Activated B cell treated with CpG ODN at 0.5 μM for 24 hours (primary cell): ENCODE measurements around the gene TAGLN3. TPM values are rescaled to one million over a fixed set of nuclear protein-coding genes. Genes with fewer than 3 reads are reported as not detected.

Experiments
- ATAC-seq: fragments of 200-7000 bp; cut with Tn5 transposase; one replicate; pipeline ENCODE4 v1.10.0; 2021; ENCODE audit warnings: low read depth, mild to moderate bottlenecking, moderate library complexity
- CTCF ChIA-PET: fragments of 350-600 bp; sonication (Branson Sonifier 250); formaldehyde crosslinking; loops from one replicate; lab custom pipeline; 2021; ENCODE audit warnings: antibody characterized with exemption; lab: Charles Lee
- POLR2A ChIA-PET: fragments of 350-600 bp; sonication (Branson Sonifier 250); formaldehyde crosslinking; loops from one replicate; lab custom pipeline; 2021; ENCODE audit warnings: antibody characterized with exemption; lab: Charles Lee
- DNase-seq: peaks from one replicate; pipeline ENCODE4 v3.0.0; 2022
- H3K27ac Mint-ChIP-seq: one replicate; pipeline ENCODE4 v1.8.0; 2020; ENCODE audit warnings: mixed read lengths
- H3K27me3 Mint-ChIP-seq: one replicate; pipeline ENCODE4 v1.8.0; 2021; ENCODE audit warnings: mixed read lengths
- H3K36me3 Mint-ChIP-seq: one replicate; pipeline ENCODE4 v1.8.0; 2021; ENCODE audit warnings: low read depth, mixed read lengths
- H3K4me1 Mint-ChIP-seq: one replicate; pipeline ENCODE4 v1.8.0; 2021; ENCODE audit warnings: mixed read lengths
- H3K4me3 Mint-ChIP-seq: one replicate; pipeline ENCODE4 v1.8.0; 2020; ENCODE audit warnings: mild to moderate bottlenecking, mixed read lengths
- H3K9me3 Mint-ChIP-seq: one replicate; pipeline ENCODE4 v1.8.0; 2020; ENCODE audit warnings: mixed read lengths
- intact Hi-C: fragments of 100-400 bp; cut with micrococcal nuclease; formaldehyde crosslinking; loops from one replicate; pipeline ENCODE4 v1.15.1; 2024
- total RNA-seq: library from RNA; stranded (reverse); gene quantifications from 2 replicates; pipeline ENCODE4 v1.2.3, GENCODE V29; 2022
- TF ChIP-seq, protein P1 (sequence below): fragments of 200-600 bp; IDR thresholded peaks from one replicate; pipeline ENCODE4 v1.8.0; 2022; ENCODE audit warnings: antibody characterized with exemption, mild to moderate bottlenecking

TAGLN3 gene
- total RNA-seq, 1 donor from 2014 or later = not detected

GRCh38 chr3:111999484-112000324, 982 bp downstream of the TAGLN3 start:
- TF ChIP-seq, protein P1, sequence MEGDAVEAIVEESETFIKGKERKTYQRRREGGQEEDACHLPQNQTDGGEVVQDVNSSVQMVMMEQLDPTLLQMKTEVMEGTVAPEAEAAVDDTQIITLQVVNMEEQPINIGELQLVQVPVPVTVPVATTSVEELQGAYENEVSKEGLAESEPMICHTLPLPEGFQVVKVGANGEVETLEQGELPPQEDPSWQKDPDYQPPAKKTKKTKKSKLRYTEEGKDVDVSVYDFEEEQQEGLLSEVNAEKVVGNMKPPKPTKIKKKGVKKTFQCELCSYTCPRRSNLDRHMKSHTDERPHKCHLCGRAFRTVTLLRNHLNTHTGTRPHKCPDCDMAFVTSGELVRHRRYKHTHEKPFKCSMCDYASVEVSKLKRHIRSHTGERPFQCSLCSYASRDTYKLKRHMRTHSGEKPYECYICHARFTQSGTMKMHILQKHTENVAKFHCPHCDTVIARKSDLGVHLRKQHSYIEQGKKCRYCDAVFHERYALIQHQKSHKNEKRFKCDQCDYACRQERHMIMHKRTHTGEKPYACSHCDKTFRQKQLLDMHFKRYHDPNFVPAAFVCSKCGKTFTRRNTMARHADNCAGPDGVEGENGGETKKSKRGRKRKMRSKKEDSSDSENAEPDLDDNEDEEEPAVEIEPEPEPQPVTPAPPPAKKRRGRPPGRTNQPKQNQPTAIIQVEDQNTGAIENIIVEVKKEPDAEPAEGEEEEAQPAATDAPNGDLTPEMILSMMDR = no peak
- CTCF ChIA-PET = interaction anchor here (0.7 to 3.1 kb wide), 5 partner anchors 10 to 32 kb away, joined by 3 to 20 read pairs (median 4); no protein-coding TSS in a partner anchor
- POLR2A ChIA-PET = interaction anchor here (0.5 to 1.5 kb wide), 5 partner anchors 11 to 333 kb away, joined by 3 to 5 read pairs (median 4); partner anchors contain the start of gene ABHD10
- intact Hi-C loops = no loop called here
- H3K36me3 Mint-ChIP-seq = peaks cover 5% of the 10 kb centered on the region
- DNase-seq = no peak
- peaks cover 15% of the 10 kb centered on the region for H3K4me1 Mint-ChIP-seq
- H3K9me3 Mint-ChIP-seq = no peaks in the 10 kb centered on the region
- peak overlapping the region; percentile 86 for H3K4me3 Mint-ChIP-seq
- no peak for ATAC-seq
- no peak overlapping the region for H3K27ac Mint-ChIP-seq
- H3K27me3 Mint-ChIP-seq = peaks cover 8% of the 10 kb centered on the region

GRCh38 chr3:112000367-112000771, 1.6 kb downstream of the TAGLN3 start:
- H3K27me3 Mint-ChIP-seq = peaks cover 8% of the 10 kb centered on the region
- DNase-seq (no peak), ATAC-seq (no peak)
- POLR2A ChIA-PET = interaction anchor here (0.5 kb wide), 1 partner anchor 334 kb away, joined by 3 read pairs; no protein-coding TSS in a partner anchor
- H3K27ac Mint-ChIP-seq = no peak overlapping the region
- H3K4me3 Mint-ChIP-seq = no peak overlapping the region
- CTCF ChIA-PET = interaction anchor here (0.7 to 1.7 kb wide), 4 partner anchors 11 to 284 kb away, joined by 3 to 6 read pairs (median 4); no protein-coding TSS in a partner anchor
- peaks cover under 1% of the 10 kb centered on the region for H3K36me3 Mint-ChIP-seq
- peaks cover 15% of the 10 kb centered on the region for H3K4me1 Mint-ChIP-seq
- H3K9me3 Mint-ChIP-seq = no peaks in the 10 kb centered on the region
- intact Hi-C loops = no loop called here
- TF ChIP-seq, protein P1 = no peak

- H3K27me3 Mint-ChIP-seq = peaks cover 8% of the 10 kb centered on the region
- no peaks in the 10 kb centered on the region for H3K9me3 Mint-ChIP-seq
- ATAC-seq = no peak
- intact Hi-C loops = no loop called here
- DNase-seq = no peak
- TF ChIP-seq, protein P1 = no peak
- H3K27ac Mint-ChIP-seq = no peak overlapping the region
- no peak overlapping the region for H3K4me3 Mint-ChIP-seq
- H3K4me1 Mint-ChIP-seq = peaks cover 15% of the 10 kb centered on the region
- H3K36me3 Mint-ChIP-seq = no peaks in the 10 kb centered on the region
- CTCF ChIA-PET = interaction anchor here (0.7 to 1.7 kb wide), 4 partner anchors 12 to 285 kb away, joined by 3 to 6 read pairs (median 4); no protein-coding TSS in a partner anchor
- POLR2A ChIA-PET = no interaction called here
Measured at GRCh38 chr3:112000966-112001365, 2.2 kb downstream of the TAGLN3 start.

DNA sequence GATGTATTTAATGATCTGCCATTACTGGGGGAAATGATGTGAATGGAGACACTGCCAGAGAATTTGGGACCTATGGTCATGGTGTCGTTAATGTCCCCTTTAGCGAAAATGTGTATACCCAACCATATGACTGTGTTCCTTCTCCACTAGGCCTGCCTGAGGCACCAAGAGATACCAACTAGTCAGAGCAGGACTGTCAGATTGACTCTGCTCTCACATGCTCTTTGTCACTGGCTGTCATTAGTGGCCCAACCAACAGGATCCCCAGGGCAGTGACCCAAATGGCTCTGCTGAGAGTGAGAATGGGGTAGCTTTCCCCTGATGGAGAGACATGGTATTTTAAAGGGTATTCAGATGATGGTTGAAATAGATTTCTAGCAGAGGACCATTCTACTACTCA, 2.8 kb downstream of the TAGLN3 start:
- ChIA-PET CTCF (interaction anchor here (1.4 to 4.0 kb wide), 3 partner anchors 11 to 34 kb away, joined by 4 to 21 read pairs (median 6); no protein-coding TSS in a partner anchor), POLR2A (no interaction called here)

More for the DNA sequence above, 2.8 kb downstream of the TAGLN3 start:
- peaks cover 15% of the 10 kb centered on the region for H3K4me1 Mint-ChIP-seq
- DNase-seq = no peak
- TF ChIP-seq, protein P1 = no peak
- ATAC-seq = no peak
- no peak overlapping the region for H3K4me3 Mint-ChIP-seq
- intact Hi-C loops = no loop called here
- H3K36me3 Mint-ChIP-seq = no peaks in the 10 kb centered on the region
- no peak overlapping the region for H3K27ac Mint-ChIP-seq
- peaks cover 8% of the 10 kb centered on the region for H3K27me3 Mint-ChIP-seq
- no peaks in the 10 kb centered on the region for H3K9me3 Mint-ChIP-seq
